Spleen (tissue), 11 donors: ENCODE measurements around the gene CACNB3. TPM values are rescaled to one million over a fixed set of nuclear protein-coding genes. Genes with fewer than 3 reads are reported as not detected.

Experiments
- DNase-seq: peaks from one replicate; pipeline ENCODE4 v3.0.0-alpha.2; 2020
- H3K27ac ChIP-seq, 8 donors: fragments of 200-600 bp; sonication (generic) in 7 of 8; 1 replicate in 4 of 8; 2 replicates in 4 of 8; pipeline versions ENCODE4 v1.5.0 to v1.8.0; 2016 to 2021; ENCODE audit warnings: inconsistent platforms in 4 of 8, mild to moderate bottlenecking in 4 of 8, moderate library complexity in 1 of 8
- H3K27me3 ChIP-seq, 7 donors: fragments of 200-600 bp; sonication (generic) in 6 of 7; replicated peaks in 1 of 7; 1 replicate in 4 of 7; 2 replicates in 3 of 7; pipeline versions ENCODE4 v1.5.0 to v1.8.0; 2016 to 2021; ENCODE audit warnings: inconsistent platforms in 3 of 7, mild to moderate bottlenecking in 1 of 7
- H3K36me3 ChIP-seq, 6 donors: fragments of 200-600 bp; sonication (generic) in 5 of 6; 1 replicate in 4 of 6; 2 replicates in 2 of 6; pipeline versions ENCODE4 v1.5.0 to v1.8.0; 2016 to 2021; ENCODE audit warnings: inconsistent platforms in 2 of 6
- H3K4me1 ChIP-seq, 6 donors: fragments of 200-600 bp; sonication (generic) in 5 of 6; 1 replicate in 3 of 6; 2 replicates in 3 of 6; pipeline versions ENCODE4 v1.5.0 to v1.8.0; 2016 to 2021; ENCODE audit warnings: inconsistent platforms in 3 of 6
- H3K4me3 ChIP-seq, 8 donors: fragments of 200-600 bp; sonication (generic) in 7 of 8; 1 replicate in 4 of 8; 2 replicates in 4 of 8; pipeline versions ENCODE4 v1.5.0 to v1.8.0; 2016 to 2021; ENCODE audit warnings: inconsistent platforms in 4 of 8, mild to moderate bottlenecking in 4 of 8, moderate library complexity in 2 of 8
- H3K9me3 ChIP-seq, 8 donors: fragments of 200-600 bp; sonication (generic) in 7 of 8; 1 replicate in 4 of 8; 2 replicates in 4 of 8; pipeline versions ENCODE4 v1.5.0 to v1.8.0; 2016 to 2021; ENCODE audit warnings: inconsistent platforms in 4 of 8
- CTCF ChIP-seq, 11 experiments: fragments of 200-600 bp in 7 of 11; fragments of 450-650 bp in 4 of 11; sonication (generic) in 4 of 11; IDR thresholded peaks in 8 of 11; conservative IDR thresholded peaks in 3 of 11; 1 replicate in 7 of 11; 2 replicates in 4 of 11; pipeline versions ENCODE4 v1.4.0 to v1.8.0; 2016 to 2021; ENCODE audit warnings: antibody characterized with exemption in 11 of 11, inconsistent platforms in 4 of 11, mild to moderate bottlenecking in 1 of 11
- POLR2A ChIP-seq, 3 donors: fragments of 450-650 bp; IDR thresholded peaks; one replicate each; pipeline ENCODE4 v1.5.1; 2017; ENCODE audit warnings: antibody characterized with exemption in 3 of 3, mild to moderate bottlenecking in 1 of 3
- POLR2AphosphoS5 ChIP-seq, 3 donors: sonication (generic); formaldehyde crosslinking; IDR thresholded peaks; one replicate each; pipeline ENCODE4 v1.5.1; 2017; ENCODE audit warnings: antibody characterized with exemption in 3 of 3
- WGBS, 5 donors: extraction: QIAGEN DNeasy Blood & Tissue Kit in 3 of 5; methylation state at CpG; one replicate each; pipeline versions ENCODE4 v1.1.5 to v1.1.7; 2013 to 2018; 5-methylcytosine and 5-hydroxymethylcytosine counted together
- intact Hi-C: fragments of 100-400 bp; cut with DNase I; formaldehyde crosslinking; loops from one replicate; pipeline ENCODE4 v1.15.0; 2023; ENCODE audit warnings: low total_unique reads
- polyA plus RNA-seq, 3 donors: library from polyadenylated mRNA; stranded (reverse); fragments of 200-250 nt; gene quantifications; one replicate each; pipeline ENCODE4 v1.2.1, GENCODE V29; 2013
- total RNA-seq, 7 donors: library from RNA; depleted of rRNA in 3 of 7; stranded (reverse); fragments of >200 nt in 3 of 7; fragmentation: NEBNext Ultra II Directional in 4 of 7; extraction: Animal tissue kit (Norgen Biotek cat#: 25700) in 4 of 7; gene quantifications; one replicate each; pipeline versions ENCODE4 v1.1.0 to v1.2.1, GENCODE V29; 2016 to 2021
- donor health status: healthy with polysubstance abuse.
- donor health status: DM: no; HTN: no; CAD: no; lungs with moderate emphysema.
- donor health status: DM: no; HTN: no; CAD: no.
- donor health status: Bipolar disorder and iron deficiency.
- donor health status: healthy.
- donor health status: DM: no; HTN: no; CAD: no.
- donor health status: DM: yes; HTN: yes; CAD: no.

Gene CACNB3
- total and polyA plus RNA-seq, 10 donors, result 2.5 to 16.1 (median 6.0) TPM

DNA sequence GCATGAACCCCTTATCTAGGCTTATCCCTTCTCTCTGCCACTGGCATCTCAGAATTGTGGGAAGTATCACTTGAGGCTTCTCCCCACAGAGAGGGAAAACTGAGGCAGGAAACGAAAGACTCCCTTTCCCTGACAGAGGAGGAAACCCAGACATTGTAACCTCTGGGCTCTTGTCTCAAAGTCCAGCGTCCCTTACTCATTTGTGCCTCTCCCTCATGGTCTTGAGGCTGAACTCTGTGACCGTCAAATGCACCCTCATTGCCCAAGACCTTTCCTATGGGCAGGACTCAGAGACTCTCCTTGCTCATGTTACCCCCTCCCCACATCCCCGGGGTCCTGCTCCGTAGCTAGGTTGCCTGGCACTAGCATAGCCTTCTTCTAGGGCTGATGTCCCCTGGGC lies 3.8 kb downstream of the CACNB3 start:
- H3K4me3 ChIP-seq, result no peak overlapping the region
- DNase-seq, result no peak
- H3K27ac ChIP-seq, result no peak overlapping the region
- peaks cover 0 to 25% (median 1%) of the 10 kb centered on the region in 7 donors for H3K27me3 ChIP-seq
- TF ChIP-seq POLR2AphosphoS5 (IDR thresholded peaks at IDR 0.05) (no peak), POLR2A (IDR thresholded peaks at IDR 0.05) (no peak), CTCF (IDR thresholded peaks at IDR 0.05 in 8 of 11, conservative IDR thresholded peaks at IDR 0.05 in 3 of 11) (no peak)
- peaks cover 0 to 27% (median 16%) of the 10 kb centered on the region in 6 donors for H3K4me1 ChIP-seq
- no peaks in the 10 kb centered on the region for H3K9me3 ChIP-seq
- WGBS, 5 donors, result 84 to 93% (median 90%) methylated on average over 5 of the region's 5 CpGs
- H3K36me3 ChIP-seq, result peaks cover 0 to 13% (median 0%) of the 10 kb centered on the region in 6 donors
- intact Hi-C loops, result no loop called here

DNA sequence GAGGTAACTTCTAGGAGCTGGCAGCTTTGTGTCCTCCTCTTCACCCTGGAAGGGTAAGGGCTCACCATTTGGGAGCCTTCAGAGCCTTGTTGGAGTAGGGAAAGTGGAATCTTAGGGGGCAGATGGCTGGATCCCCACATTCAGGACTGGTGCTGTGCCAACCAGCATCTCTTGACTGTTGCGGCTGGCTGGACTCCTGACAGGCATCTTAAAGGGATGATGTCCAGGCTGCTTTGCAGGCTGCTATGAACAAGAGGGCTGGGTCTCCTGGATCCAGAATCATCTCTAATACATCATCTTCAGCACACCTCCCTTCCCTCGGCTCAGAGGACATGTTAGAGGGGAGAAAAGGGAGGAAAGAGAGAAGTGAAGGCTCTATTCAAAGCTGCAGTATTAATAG lies 4.4 kb downstream of the CACNB3 start:
- Histone ChIP-seq H3K9me3 (no peaks in the 10 kb centered on the region), H3K27me3 (peaks cover 0 to 19% (median 0%) of the 10 kb centered on the region in 7 donors), H3K4me3 (no peak overlapping the region), H3K4me1 (peaks cover 0 to 21% (median 12%) of the 10 kb centered on the region in 6 donors), H3K36me3 (peaks cover 0 to 19% (median 2%) of the 10 kb centered on the region in 6 donors), H3K27ac (no peak overlapping the region)
- TF ChIP-seq POLR2A (IDR thresholded peaks at IDR 0.05), result no peak
- 68 to 85% (median 80%) methylated on average over 2 of the region's 2 CpGs for WGBS, 5 donors
- intact Hi-C loops, result no loop called here
- no peak for DNase-seq

GRCh38 chr12:48823281-48823680 lies 5.0 kb downstream of the CACNB3 start:
- no peak for DNase-seq
- 88 to 97% (median 90%) methylated on average over 9 to 11 of the region's 11 CpGs for WGBS, 5 donors
- Histone ChIP-seq H3K27ac (no peak overlapping the region), H3K27me3 (peaks cover 0 to 13% (median 0%) of the 10 kb centered on the region in 7 donors), H3K36me3 (peaks cover 0 to 24% (median 8%) of the 10 kb centered on the region in 6 donors), H3K4me3 (no peak overlapping the region), H3K4me1 (peaks cover 0 to 16% (median 7%) of the 10 kb centered on the region in 6 donors), H3K9me3 (no peaks in the 10 kb centered on the region)
- TF ChIP-seq POLR2AphosphoS5 (IDR thresholded peaks at IDR 0.05), result no peak
- TF ChIP-seq POLR2A (IDR thresholded peaks at IDR 0.05), result no peak
- TF ChIP-seq CTCF (IDR thresholded peaks at IDR 0.05 in 8 of 11, conservative IDR thresholded peaks at IDR 0.05 in 3 of 11), result no peak
- intact Hi-C loops, result no loop called here

DNA sequence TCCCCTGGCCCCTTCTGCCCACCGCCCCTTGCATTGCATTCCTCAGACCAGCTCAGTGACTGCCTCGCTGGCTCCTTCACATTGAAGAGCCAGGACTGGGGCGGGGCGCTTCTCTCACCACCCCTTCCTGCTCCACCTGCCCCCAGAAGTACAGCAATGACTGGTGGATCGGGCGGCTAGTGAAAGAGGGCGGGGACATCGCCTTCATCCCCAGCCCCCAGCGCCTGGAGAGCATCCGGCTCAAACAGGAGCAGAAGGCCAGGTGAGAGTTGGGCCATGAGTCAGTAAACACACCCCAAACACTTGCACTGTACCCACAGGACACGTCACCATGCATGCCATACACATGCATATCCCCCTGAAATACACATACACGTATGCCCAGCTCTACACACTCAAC lies 5.8 kb downstream of the CACNB3 start:
- Histone ChIP-seq H3K9me3 (no peaks in the 10 kb centered on the region), H3K27ac (no peak overlapping the region), H3K36me3 (peaks cover 0 to 33% (median 16%) of the 10 kb centered on the region in 6 donors), H3K27me3 (peaks cover 0 to 5% (median 0%) of the 10 kb centered on the region in 7 donors), H3K4me1 (peaks cover 0 to 7% (median 1%) of the 10 kb centered on the region in 6 donors), H3K4me3 (no peak overlapping the region)
- no peak for DNase-seq
- TF ChIP-seq CTCF (IDR thresholded peaks at IDR 0.05 in 8 of 11, conservative IDR thresholded peaks at IDR 0.05 in 3 of 11) (no peak), POLR2AphosphoS5 (IDR thresholded peaks at IDR 0.05) (no peak)
- intact Hi-C loops, result no loop called here
- 75 to 92% (median 83%) methylated on average over 12 of the region's 12 CpGs for WGBS, 5 donors

- WGBS, 5 donors, result 82 to 93% (median 88%) methylated on average over 4 of the region's 4 CpGs
- Histone ChIP-seq H3K4me3 (no peak overlapping the region), H3K27me3 (no peaks in the 10 kb centered on the region), H3K27ac (no peak overlapping the region), H3K36me3 (peaks cover 0 to 41% (median 24%) of the 10 kb centered on the region in 6 donors), H3K9me3 (no peaks in the 10 kb centered on the region), H3K4me1 (no peaks in the 10 kb centered on the region)
- DNase-seq, result no peak
- TF ChIP-seq POLR2A (IDR thresholded peaks at IDR 0.05) (no peak), POLR2AphosphoS5 (IDR thresholded peaks at IDR 0.05) (no peak), CTCF (IDR thresholded peaks at IDR 0.05 in 8 of 11, conservative IDR thresholded peaks at IDR 0.05 in 3 of 11) (no peak)
- intact Hi-C loops, result no loop called here
Observed at GRCh38 chr12:48824905-48825304, 6.6 kb downstream of the CACNB3 start.
